ENCODE measurements around the gene DCP1B. TPM values are rescaled to one million over a fixed set of nuclear protein-coding genes. Genes with fewer than 3 reads are reported as not detected.

DCP1B gene
- polyA plus RNA-seq, 4 donors, result 28.7 to 31.5 (median 29.7) TPM

DNA sequence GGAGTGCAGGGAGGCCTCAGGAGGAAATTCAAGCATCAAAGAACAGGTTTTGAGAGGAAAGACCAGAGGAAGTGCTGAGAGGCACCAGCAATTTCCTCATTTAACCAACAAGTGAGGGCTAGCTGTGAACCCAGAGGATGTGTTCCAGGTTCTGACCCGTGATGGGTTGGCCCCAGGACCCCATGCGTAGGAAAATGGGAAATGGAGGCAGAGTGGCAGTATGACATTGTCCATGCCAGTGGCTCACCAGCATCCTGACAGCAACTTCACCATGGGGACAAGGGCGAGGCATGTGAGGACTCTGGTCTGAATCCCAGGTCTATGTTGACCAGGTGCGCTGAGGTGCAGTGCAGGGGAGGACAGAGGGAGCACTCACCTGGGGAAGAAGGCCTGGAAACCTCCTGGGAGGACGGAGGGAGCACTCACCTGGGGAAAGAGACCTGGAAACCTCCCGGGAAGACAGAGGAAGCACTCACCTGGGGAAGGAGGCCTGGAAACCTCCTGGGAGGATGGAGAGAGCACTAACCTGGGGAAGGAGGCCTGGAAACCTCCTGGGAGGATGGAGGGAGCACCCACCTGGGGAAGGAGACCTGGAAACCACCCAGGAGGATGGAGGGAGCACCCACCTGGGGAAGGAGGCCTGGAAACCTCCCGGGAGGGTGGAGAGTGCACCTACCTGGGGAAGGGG, 79.1 kb downstream of the DCP1B start:
- no peak for DNase-seq (ENCODE audit: low read depth in 4 of 4, low spot score in 2 of 4)

DNA sequence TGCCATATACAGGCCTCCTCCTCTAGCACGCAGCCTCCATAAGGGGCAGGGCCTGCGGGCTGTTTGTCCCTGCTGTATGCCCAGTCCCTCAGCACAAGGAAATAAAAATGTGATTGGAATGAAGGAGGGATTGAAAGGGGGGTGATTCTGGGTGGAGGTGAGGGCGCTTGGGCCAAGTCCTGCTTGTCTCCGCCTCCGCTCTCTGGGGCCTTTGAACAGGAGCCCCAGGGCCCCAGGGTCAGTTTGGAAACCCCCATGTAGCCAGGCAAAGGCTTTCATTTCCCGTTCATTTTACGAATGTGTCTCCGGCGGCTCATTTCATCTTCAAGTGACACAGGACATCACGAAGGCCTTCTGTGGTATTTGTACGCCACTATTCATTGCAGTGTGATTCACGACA, 81.3 kb downstream of the DCP1B start:
- DNase-seq (ENCODE audit: low read depth in 4 of 4, low spot score in 2 of 4), result no peak

DNA sequence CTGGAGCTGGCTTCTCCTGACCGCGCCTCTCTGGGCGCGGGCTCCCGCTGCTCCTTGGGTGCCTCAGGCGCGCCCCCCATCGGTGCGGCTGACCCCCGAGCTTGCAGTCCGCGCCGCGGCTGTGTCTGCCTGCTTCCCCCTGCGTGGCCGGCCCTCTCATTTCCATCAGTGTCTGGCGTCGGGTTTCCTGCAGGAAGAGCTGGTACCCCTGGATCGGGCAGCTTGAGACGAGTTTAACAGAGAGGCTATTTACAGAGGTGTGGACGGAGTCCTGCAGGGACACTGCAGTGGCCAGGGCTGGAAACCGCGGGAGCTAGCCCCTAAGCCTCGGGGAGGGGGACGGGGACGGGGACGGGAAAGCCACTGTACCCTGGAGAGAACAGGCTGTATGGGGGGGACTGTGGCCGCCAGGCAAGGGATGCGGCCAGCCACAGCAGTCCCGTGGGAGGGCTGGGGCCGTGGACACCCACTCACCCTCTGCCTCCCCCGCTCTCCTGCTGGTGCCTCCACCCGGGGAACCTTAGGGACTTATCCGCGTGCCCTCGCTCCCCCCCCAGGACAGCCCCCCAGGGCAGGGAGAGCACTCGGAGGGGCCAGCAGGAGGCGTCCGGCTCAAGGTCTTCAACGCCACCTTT, 82.1 kb downstream of the DCP1B start:
- DNase-seq (ENCODE audit: low read depth in 4 of 4, low spot score in 2 of 4), result no peak

DNA sequence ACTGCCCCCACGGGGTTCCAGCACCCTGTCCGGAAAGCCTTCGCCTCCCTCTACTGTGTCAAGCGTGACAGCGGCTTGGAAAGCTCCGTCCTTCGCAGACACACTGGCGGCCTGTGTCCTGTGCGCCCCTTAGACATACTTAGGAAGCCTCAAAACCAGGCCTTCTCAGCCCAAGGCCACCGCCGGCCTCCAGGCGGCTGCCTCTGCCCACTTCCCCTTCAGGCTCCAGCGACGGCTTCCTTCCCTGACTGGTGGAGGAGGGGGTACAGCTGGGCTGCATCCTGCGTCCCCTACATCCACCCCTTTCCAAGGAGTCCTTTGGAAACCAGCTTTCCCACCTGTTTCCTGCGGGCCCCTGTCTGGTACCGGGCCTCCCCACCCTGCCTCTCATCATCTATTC, 83.3 kb downstream of the DCP1B start:
- no peak for DNase-seq (ENCODE audit: low read depth in 4 of 4, low spot score in 2 of 4)

DNA sequence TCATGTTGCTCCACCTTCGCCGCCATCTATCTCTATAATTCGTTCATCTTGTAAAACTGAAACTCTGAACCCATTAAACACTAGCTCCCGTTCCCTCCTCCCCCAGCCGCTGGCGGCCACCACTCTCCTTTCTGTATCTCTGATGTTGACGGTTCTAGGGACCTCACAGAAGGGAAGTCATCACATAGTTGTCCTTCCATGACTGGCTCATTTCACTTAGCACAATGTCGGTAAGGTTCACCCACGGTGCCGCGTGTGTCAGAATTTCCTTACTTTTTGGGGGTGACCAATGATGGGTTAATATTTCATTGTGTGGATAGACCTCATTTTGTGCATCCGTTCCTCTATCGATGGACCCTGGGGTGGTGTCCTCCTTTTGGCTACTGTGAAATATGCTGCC, 83.8 kb downstream of the DCP1B start:
- no peak for DNase-seq (ENCODE audit: low read depth in 4 of 4, low spot score in 2 of 4)

DNA sequence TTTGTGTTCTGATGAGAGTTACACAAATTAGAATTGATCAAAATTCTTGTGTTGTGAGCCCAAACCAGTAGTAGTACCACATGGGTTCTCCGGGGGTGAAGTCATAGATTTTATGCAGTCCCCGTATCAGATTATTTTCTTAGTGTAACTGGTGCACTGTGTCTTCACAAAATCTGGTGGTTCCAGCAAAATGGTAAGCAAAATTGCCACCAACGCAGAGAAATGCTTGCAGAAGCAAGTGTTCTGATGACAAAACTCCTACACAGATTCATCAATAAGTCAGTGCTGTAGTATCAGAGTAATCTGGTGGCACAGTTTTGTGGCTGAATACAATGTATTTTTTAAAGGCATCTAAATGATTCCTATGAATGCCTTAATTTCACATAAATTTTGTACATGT, 84.5 kb downstream of the DCP1B start:
- DNase-seq (ENCODE audit: low read depth in 4 of 4, low spot score in 2 of 4), result no peak

DNA sequence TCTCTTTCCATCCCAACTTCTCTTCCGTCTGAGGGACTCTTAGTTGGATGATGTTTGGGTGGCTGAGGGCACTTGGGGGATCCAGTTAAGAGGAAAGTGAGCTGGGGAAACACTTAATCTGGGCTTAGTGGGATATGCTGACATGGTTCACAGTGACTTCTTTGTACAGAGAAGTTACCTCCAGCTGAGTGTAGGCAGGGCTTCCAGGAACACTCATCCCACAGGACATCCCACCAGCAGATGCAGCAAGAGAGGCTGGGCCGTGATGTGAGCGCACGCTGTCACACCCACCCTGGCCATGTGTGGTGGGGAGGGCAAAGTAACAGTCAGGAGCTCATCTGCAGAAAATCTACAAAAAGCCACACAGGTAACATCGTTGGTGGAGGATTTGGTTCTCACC, 85.0 kb downstream of the DCP1B start:
- no peak for DNase-seq (ENCODE audit: low read depth in 4 of 4, low spot score in 2 of 4)

DNA sequence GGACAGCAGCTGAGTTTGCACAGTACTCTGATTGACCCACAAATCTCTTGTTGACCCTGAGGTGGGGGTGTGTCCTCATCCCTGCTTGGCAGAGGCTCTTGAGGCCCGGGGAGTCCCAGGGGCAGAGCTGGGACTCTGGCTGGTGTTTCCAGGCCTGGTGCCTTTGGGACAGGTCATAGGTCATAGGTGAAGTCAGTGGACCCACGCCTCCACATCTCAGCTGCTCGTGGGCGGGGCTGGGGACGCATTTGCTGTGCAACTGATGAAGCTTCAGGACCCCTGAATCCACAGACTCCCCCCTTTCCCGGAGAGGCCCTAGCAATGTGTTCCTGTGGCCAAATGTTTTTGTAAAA, 85.4 kb downstream of the DCP1B start:
- DNase-seq (ENCODE audit: low read depth in 4 of 4, low spot score in 2 of 4), result no peak

DNA sequence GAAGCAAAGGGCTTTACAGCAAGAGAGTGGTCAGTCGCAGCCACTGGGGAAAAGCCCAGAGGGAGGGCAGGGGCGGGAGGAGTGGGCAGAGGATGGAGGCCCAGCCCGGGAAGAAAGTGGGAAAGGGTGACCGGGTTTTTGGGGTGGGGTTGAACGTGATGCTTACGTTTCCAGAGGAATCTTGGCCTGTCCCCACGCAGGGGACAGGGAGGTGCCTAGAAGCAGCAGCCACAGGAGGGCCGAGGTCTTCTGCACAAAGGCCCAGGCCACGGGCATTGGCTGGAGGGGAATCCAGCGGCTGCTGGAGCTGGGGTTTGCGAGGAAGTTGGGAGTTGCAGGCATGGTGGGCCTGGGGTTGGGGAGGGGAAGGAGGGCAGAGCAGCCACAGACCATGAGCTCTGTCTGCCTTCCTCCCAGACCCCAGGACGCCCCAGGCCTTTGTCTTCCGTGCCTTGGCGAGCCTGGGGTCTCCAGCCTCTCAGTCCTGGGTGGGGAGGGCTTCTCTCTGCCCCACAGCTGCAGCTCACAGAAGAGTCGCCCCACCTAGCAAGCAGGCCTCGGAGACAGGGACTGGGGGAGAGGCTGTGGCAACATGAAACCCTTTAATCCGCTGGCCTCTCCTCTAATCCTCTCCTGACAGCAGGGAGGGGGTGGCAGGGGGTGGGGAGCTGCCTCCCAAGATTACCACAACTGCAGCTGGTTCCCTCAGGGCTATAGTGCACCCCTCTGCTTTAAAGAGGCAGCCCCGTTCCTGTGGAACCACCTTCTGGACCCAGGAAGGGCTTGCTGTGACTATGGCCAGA, 86.0 kb downstream of the DCP1B start, which contains the start of gene CACNA2D4:
Gene CACNA2D4 (minus strand): TSS at position 572 of the 803 bp plus-strand sequence. CDS start 179 bp downstream, at position 393.
- DNase-seq (ENCODE audit: low read depth in 4 of 4, low spot score in 2 of 4), result no peak

DNA sequence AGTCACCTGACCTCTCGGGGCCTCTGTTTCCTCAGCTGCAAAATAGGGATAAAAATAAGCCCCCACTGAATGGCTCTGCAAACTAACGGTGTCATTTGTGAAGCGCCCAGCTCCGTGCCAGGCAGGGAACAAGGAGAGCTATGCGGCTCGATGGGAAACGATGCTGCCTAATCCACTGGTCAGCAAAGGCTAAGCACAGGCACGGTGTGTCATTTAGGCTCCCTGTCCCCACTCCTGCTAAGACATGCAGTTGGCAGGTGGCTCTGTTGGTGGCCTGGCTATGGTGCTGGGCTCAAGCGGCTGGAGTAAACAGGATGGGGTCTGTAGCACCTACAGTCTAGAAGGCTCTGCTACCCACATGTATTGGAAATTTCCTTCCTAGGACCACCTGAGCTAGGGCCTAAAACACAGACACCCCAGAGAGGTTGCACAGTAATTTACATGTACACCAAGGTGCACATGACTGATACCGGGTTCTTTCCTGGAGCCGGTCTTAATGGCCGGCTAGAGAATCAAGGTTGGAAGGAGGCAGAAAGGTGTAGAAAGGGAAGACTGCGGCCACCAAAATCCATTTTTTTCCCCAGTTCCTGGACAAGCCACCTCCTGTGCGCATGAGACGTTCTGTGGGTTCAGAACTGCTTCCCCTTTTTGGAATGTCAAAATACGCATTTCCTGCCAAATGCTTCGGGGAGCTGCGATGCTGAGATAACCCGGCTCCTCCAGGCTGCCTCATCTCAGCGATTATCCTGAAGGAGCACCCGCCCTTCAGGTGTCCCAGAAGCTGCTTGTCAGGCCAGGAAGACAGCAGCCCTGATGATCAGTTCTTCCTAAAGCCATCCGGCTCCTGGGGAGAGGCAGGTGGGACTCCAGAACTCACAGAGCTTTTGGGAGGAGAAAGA, 86.8 kb downstream of the DCP1B start:
- no peak for DNase-seq (ENCODE audit: low read depth in 4 of 4, low spot score in 2 of 4)

DNA sequence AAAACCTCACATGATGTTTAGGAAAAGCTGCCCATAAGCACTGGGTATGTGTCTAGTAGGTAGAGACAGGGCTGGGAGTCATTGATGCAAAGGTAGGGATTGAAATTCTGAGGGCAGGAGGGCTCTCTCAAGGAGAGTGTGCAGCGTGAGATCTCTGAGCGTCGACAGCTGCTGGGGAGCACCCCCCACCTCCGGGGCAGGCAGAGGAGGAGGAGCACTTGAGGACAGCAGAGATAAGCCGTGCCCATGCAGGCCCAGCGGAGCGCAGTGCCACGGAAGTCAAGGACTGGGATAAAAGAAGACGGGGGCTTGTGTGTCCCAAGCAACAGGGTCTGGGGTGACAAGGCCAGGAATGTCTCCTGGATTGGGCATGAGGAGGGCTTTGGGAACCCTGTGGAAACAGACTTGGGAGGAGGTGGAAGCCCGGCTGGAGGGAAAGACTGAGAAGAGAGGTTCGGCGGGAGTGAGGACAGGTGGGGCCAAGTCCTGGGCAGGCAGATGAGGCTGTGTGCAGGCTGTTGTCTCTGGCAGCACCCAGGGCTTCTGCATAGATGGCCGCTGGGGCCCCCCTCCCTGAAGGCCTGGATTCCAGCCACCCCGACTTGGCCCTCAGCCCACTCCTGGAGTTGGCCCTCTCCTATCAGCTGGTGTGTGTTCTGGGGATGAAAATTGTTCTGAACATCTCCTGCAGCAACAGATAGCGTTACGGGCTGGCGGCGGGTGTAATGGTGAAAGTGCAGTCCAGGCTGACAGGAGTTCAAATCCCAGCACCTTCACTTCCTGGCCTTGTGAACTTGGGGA, 87.7 kb downstream of the DCP1B start:
- DNase-seq (ENCODE audit: low read depth in 4 of 4, low spot score in 2 of 4), result no peak

DNA sequence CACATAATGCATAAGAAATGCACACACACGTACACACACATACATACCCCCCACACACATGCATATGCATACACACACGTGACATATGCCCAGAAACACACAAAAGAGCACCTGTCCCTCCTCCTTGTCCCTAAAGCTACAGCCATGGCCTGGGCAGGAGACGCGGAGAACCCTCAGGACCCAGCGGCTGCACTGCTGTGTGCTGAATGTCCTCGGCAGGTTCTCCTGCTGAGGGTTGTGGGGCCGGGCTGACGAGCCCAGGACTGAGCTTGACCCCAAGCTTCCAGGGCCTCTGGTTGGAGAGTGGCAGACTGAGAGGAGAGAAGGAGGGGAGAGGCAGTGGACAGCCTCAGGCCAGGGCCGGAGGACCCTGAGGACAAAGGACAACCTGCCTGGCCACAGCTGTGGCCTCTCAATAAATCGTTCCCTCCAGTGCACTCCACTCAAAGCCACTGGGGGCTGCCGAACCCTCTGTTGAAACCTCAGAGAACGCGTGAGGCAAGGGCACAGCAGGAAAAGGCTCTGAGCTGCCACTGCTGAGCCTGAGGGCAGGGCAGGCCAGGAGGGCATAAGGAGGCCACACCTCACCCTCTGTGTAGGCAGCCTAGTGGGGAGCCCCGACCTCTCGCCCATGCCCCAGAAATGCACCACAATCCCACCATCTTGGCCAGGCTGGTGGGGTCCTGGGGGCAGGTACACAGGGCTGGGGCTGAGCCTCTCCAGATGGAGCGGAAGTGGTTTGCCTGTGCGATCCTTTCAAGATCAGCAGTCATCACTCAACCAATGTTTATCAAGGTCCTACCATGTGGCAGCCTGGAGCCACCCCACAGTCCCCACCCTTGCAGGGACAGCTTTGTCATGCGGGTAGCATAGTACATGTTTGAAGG, 88.9 kb downstream of the DCP1B start:
- DNase-seq (ENCODE audit: low read depth in 4 of 4, low spot score in 2 of 4), result no peak

DNA sequence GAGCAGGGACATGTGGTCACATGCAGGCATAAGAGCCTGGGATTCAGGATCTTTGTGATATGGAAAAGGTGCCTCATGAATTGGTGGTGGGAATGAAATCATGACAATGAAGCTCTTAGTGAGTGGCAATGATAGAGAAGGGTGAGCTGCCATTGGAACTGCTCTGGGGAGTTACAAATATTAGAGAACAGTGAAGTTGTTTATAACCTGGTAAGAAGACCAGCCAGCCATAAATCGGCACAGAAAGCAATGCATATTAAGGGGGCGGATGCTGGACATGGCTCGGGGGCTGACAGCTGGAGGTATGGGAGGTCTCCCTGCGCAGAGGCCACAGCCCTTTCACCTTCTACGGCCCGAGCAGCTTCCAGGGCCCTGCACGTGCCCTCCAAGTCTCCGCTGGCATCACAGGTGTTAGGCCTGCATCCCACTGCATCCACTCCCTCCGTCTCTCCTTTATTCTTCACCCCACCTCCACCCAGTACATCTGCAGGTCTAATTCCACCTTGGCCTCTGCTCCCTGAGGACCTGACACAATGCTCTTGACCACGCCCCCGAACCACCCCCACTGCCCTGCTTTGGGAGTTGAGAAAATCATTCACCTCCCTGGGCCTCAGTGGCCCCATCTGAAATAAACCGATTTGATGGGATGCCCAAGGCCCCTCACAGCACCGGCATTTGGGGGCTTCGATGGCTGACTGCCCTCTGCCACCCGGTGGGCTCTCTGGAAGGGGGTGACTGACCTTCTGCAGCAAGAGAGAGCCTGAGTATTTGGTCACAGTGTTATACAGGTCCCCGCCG, 89.9 kb downstream of the DCP1B start:
- no peak for DNase-seq (ENCODE audit: low read depth in 4 of 4, low spot score in 2 of 4)

DNA sequence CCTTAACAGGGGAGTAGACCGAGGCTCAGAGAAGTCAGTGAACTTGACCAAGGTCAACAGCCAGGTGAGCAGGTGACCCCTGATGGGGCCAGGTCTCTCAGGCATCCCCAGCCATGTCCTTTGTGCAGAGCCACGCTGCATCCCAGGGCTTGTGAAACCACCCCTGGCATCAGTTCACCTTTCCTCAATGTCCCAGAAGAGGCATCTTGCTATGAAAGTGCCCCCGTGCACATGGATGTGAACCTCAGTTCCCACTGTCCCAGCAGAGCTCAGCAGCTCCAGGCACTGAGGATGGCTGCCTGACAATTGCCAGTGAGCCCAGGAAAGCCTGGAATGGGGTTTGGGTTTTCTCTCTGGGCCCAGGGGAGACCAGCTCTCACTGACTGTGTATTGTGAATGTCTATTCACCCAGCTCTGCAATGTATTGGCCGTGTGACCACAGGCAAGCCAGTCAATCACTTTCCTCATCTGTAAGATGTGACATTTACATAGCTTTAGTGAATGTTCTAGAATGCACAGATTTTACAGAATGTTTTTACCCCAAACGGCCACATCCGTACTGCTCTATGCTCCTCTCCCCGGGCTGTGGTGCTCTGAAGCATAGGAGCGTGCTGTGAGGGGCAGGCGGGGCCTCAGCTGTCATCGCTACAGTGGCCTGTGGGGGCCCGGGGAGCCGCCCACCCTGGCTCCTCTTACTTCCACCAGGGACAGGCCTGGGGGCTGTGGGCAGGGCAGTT, 90.7 kb downstream of the DCP1B start:
- no peak for DNase-seq (ENCODE audit: low read depth in 4 of 4, low spot score in 2 of 4)

DNA sequence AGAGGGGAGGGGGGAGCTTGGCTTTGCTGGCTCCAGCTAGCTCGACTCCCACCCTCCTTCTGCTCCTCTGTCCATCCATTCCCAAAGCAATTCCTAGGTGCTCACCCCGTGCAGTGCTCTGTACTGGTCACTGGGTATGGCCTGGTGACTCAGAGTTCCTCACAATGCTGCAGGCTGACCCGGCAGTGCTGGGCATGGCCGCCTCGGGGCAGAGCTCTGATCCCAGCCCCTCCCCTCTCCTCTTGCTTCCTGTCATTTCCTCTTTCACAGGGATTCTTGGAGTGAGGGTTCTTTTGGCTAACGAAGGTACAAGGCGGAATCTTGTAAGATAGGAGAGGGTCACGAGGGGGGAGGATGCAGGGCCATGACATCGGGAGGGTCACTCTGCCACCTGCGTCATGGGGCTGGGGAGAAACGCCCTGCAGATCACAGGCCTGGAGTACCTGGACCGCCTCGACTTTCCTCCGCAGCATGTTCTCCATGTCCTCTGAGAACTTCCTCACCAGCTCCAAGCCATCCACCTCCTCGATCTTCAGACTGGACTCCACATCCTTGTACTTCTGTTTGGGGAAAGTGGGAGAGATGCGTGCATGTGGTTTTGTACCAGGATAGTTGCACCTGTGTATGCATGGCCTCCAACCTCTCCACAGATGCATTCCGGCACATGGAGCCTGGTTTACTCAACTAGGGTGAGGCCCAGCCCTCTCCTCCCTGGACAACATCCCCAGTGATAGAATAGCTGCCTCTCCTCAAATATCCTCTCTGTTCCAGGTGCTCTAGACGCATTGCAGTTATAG, 91.5 kb downstream of the DCP1B start:
- no peak for DNase-seq (ENCODE audit: low read depth in 4 of 4, low spot score in 2 of 4)
